22Rv1 (cell line): Measurements from ENCODE around the gene PCSK5.

Experiments
- H3K27ac ChIP-seq: fragments of 450-650 bp; 2 replicates; pipeline ENCODE4 v1.5.1; 2017
- CTCF ChIP-seq: fragments of 450-650 bp; IDR thresholded peaks from 2 replicates; pipeline ENCODE4 v1.5.1; 2017; ENCODE audit warnings: mild to moderate bottlenecking
- ZFX ChIP-seq: fragments of 450-650 bp; IDR thresholded peaks from 2 replicates; pipeline ENCODE4 v1.6.1; 2017; ENCODE audit warnings: antibody characterized with exemption, borderline replicate concordance

Gene PCSK5

DNA sequence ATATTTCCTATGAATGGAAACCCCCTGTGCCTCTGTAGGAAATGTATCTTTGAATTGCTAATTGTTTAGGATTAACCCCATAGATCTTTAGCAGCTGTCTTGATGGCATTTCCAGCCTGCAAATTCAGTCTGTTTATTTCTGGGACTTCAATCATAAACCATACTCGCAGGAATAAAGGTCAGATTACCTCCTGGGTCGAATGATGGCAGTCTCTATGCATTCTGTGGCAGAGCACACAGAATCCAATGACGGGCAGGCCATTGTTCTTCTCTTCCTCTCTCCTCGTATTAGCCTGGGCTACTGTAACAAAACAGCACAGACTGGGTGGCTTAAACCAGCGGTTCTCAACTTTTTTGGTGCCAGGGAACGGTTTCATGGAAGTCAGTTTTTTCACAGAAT lies 199.9 kb downstream of the PCSK5 start:
- no peak for TF ChIP-seq CTCF
- no peak for TF ChIP-seq ZFX
- no peak overlapping the region for H3K27ac ChIP-seq

GRCh38 chr9:76090909-76091308 lies 200.4 kb downstream of the PCSK5 start:
- TF ChIP-seq ZFX (no peak), CTCF (no peak)
- no peak overlapping the region for H3K27ac ChIP-seq

- H3K27ac ChIP-seq: no peak overlapping the region
- TF ChIP-seq CTCF (no peak), ZFX (no peak)
These were observed 202.1 kb downstream of the PCSK5 start for GRCh38 chr9:76092572-76092971.

- TF ChIP-seq ZFX: no peak
- H3K27ac ChIP-seq: no peak overlapping the region
These were observed 205.1 kb downstream of the PCSK5 start for GRCh38 chr9:76095585-76095984.

DNA sequence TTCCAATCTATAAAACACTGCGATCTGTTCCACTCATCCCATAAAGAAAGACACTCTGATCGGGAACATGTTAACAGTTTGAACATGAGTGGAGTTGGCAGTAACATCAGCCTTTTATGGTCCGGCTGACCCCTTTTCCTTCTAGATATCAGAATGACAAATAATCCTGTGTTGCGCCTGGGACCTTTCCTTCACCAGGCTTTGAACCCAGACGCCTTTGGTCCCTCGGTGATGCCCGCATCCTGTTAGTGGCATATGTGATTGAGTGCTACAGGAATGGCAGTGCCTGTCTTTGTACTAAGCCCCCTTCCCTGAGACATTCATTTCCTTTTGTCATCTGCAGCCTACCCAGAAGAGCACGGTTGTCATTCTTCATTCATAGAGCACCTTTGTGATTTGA lies 209.0 kb downstream of the PCSK5 start:
- H3K27ac ChIP-seq: no peak overlapping the region
- TF ChIP-seq ZFX: no peak
- no peak for TF ChIP-seq CTCF

DNA sequence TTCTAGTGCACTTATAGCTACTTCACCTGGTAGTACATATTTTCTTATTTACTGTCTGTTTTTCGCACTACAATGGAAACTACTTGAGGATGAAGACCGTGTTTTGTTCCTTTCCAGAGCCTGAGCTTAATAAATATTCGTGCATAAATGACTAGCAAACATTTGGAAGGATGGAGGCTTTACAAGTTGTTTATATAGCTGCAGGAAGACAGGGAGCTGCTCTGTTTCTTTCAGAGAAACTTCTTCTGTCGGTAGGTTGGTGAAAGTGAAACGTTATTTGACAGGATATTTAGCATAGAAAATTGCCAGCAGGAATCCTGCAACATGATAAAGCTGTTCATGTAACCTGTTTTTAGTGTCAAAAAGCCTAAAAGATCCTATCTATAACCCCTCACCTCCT lies 210.6 kb downstream of the PCSK5 start:
- no peak for TF ChIP-seq ZFX
- TF ChIP-seq CTCF: no peak

DNA sequence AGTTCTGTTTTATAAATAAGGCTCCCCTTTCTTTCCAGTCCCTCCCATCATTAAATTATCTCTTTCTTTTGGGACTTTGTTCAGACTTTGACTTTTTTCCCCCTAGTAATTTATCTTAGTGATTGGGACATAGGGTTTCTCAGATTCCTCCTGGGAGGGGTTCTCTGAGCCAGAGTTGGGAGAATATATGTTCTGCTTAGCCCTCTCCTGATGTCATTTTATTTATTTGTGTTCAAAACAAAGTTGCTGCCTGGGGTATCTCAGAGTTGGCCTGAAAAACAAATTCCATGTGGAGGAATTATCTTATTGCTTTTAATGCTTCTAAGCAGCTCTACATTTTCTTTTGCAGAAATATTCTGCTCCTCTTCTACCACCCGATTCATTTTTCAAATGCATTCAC lies 211.0 kb downstream of the PCSK5 start:
- H3K27ac ChIP-seq: no peak overlapping the region
- TF ChIP-seq ZFX (no peak), CTCF (no peak)

More for the DNA sequence above, 210.6 kb downstream of the PCSK5 start:
- no peak overlapping the region for H3K27ac ChIP-seq

GRCh38 chr9:76101947-76102346 lies 211.5 kb downstream of the PCSK5 start:
- no peak for TF ChIP-seq CTCF
- no peak for TF ChIP-seq ZFX

More at GRCh38 chr9:76101947-76102346, 211.5 kb downstream of the PCSK5 start:
- H3K27ac ChIP-seq: no peak overlapping the region
